ENCODE results near the gene CAMTA1.
A peak's percentile ranks its signal among the peaks of the same experiment; 100 is the strongest.

Gene CAMTA1

DNA sequence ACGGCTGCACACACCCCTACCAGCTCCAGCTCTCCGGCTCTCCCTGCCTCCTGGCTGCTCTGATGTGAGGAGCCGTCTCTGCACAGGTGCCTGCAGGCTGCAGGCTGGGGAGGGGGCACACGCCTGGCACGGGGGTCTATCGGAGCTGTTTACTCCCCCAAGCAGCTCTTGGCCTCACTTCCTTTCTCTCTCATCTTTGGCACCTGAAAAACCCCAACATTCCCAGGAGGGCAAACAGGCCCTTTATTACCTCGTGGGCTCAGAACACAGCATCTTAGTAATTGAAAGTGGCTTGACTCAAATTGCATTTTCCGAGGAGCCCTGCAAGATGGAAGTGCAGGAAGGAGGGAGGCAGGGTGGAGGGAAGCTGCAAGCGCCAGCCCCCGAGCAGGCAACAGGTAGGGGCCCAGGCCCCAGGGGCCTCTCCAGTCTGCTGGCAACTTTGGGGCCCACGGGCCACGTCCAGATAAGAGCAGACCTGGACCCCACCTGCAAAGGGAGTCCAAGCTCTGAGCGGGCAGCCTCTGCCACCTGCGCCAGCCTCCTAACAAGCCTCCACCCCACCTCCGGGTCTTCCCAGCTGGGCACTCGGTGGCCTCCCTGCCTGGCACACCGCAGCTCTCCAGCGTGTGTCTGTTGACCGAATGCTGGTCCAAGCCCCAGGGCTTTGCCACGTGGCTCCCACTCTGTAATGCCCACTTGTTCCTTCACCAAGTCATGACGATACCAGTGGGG, 722.2 kb downstream of the CAMTA1 start:
- no peak for ATAC-seq
- Mint-ChIP-seq H3K4me1 (no peaks in the 10 kb centered on the region), H3K36me3 (no peaks in the 10 kb centered on the region), H3K27ac (no peak overlapping the region), H3K4me3 (no peak overlapping the region), H3K9me3 (no peaks in the 10 kb centered on the region)
- no peak for DNase-seq (ENCODE audit: low spot score in 2 of 2)

GRCh38 chr1:7508052-7508933, 723.0 kb downstream of the CAMTA1 start:
- no peaks in the 10 kb centered on the region for H3K36me3 Mint-ChIP-seq
- no peaks in the 10 kb centered on the region for H3K9me3 Mint-ChIP-seq
- H3K4me3 Mint-ChIP-seq = no peak overlapping the region
- ATAC-seq (no peak), DNase-seq (ENCODE audit: low spot score in 2 of 2) (no peak)
- H3K27ac Mint-ChIP-seq = no peak overlapping the region
- no peaks in the 10 kb centered on the region for H3K4me1 Mint-ChIP-seq

DNA sequence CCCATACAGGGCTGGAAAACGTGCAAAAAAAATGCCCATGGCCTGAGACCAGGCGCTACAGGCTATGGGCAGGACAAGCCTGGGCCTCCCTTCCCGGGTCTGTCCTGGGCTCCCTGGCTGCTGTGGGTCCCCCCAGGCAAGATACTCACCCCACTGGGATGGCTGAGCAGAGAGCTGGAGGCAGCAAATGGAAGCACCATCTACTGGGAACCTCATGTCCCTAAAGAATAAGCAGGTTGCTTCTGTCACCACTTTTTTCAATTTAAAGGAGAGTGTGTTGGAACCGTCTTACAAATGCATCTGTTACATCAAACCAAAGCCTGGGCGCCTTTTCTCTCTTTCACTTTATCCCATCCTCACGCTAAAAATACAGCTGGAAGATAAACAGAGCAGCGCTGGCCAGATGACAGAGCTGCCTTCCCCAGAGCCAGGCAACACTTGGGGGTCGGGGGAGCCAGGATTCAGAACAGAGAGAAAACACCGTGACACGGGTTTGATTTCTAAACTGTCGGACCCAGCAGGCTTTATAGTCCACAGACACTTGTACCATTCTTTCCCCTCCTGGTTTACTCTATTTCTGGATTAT, 723.8 kb downstream of the CAMTA1 start:
- no peaks in the 10 kb centered on the region for H3K9me3 Mint-ChIP-seq
- H3K4me1 Mint-ChIP-seq = no peaks in the 10 kb centered on the region
- ATAC-seq (no peak), DNase-seq (ENCODE audit: low spot score in 2 of 2) (no peak)
- H3K4me3 Mint-ChIP-seq = no peak overlapping the region
- no peak overlapping the region for H3K27ac Mint-ChIP-seq
- no peaks in the 10 kb centered on the region for H3K36me3 Mint-ChIP-seq

DNA sequence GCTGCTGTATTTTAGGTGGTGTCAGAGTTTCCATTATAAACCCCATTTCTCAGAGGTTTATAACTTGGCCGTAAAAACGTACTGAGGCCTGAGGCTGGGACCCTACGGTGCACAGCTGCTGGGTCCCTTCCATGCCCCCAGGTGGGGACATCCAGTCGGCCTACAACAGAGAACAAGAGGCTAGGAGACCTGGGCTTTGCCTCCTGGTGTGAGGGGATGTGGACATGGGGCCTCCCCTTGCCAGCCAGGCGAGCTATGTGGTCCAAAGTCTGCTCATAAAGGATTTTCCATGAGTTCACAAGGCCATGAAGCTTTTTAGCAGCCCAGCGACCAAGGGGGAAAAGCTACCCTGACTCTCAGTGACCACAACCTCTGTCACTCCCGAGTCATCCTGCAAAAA, 724.3 kb downstream of the CAMTA1 start:
- DNase-seq (ENCODE audit: low spot score in 2 of 2) = no peak
- Mint-ChIP-seq H3K4me3 (no peak overlapping the region), H3K27ac (no peak overlapping the region), H3K36me3 (no peaks in the 10 kb centered on the region), H3K4me1 (no peaks in the 10 kb centered on the region), H3K9me3 (no peaks in the 10 kb centered on the region)
- ATAC-seq = no peak

DNA sequence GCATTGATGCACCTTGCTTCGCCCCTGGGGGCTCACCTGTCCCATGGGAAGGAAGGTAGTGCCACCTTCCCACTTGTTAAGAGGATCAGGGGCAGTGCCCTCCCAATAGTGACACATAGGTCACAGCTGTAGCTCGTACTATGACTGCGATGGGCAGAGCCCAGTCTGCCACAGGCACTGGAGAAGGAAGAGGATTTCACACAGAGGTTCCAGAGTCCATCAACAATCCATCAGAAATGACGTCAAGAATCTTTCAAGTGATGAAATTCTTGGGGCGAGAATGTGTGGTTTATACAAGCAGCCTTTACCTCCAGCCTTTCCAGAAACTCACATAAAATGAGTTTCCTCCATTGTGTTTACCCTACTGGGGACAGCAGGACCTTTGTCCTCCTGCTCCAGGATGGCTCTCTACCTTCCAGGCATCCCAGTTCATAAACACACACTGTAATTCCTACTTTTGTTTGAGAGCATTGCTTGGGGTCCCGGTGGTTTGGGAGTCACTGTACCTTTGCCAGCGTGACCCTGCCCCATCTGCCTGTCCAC, 725.2 kb downstream of the CAMTA1 start:
- no peak overlapping the region for H3K27ac Mint-ChIP-seq
- no peaks in the 10 kb centered on the region for H3K4me1 Mint-ChIP-seq
- no peaks in the 10 kb centered on the region for H3K36me3 Mint-ChIP-seq

GRCh38 chr1:7511381-7511780, 726.1 kb downstream of the CAMTA1 start:
- ATAC-seq = no peak
- no peak for DNase-seq (ENCODE audit: low spot score in 2 of 2)
- Mint-ChIP-seq H3K36me3 (no peaks in the 10 kb centered on the region), H3K9me3 (no peaks in the 10 kb centered on the region), H3K4me1 (no peaks in the 10 kb centered on the region), H3K4me3 (no peak overlapping the region), H3K27ac (no peak overlapping the region)

More for the DNA sequence above, 725.2 kb downstream of the CAMTA1 start:
- Mint-ChIP-seq H3K4me3 (no peak overlapping the region), H3K9me3 (no peaks in the 10 kb centered on the region)
- no peak for ATAC-seq
- DNase-seq (ENCODE audit: low spot score in 2 of 2) = no peak

DNA sequence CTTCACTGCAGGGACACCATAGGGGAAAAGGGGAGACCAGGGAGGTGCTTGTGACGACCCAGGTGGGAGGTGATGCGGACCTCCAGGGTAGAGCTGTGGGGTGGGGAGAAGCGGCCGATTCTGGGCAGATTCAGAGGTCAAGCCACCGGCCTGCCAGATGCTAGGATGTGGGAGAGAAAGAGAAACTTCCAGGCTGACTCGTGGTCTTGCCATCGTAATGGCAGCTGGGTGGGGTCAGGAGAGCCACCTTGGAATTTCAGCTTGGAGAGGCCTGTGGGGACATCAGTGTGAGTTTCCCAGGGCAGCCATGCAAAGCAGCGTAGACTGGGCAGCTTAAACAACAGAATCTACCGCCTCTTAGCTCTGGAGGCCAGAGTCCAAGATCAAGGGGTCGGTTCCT, 727.8 kb downstream of the CAMTA1 start:
- no peaks in the 10 kb centered on the region for H3K4me1 Mint-ChIP-seq
- DNase-seq (ENCODE audit: low spot score in 2 of 2) (no peak), ATAC-seq (no peak)
- no peak overlapping the region for H3K4me3 Mint-ChIP-seq
- H3K36me3 Mint-ChIP-seq = no peaks in the 10 kb centered on the region
- no peaks in the 10 kb centered on the region for H3K9me3 Mint-ChIP-seq
- no peak overlapping the region for H3K27ac Mint-ChIP-seq

DNA sequence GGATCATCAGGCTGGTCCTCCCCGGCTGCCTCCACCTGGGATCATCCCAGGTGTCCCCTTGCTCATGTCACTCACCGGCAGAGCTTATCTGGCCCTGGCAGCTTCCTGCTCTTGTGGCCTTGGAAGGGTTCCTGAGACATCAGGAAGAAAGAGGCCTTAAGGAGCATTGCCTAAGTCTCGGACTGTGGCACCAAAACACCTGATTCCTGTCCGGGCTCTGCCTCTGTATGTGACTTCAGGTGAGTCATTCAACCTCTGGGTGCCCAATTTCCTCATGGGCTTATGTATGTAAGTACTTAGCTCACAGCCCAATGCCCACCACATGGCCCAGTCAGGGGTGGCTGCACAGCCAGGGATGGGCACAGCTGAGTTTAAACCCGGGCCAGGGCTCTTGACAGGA, 729.9 kb downstream of the CAMTA1 start:
- no peak for ATAC-seq
- H3K36me3 Mint-ChIP-seq = no peaks in the 10 kb centered on the region
- H3K4me3 Mint-ChIP-seq = no peak overlapping the region
- no peaks in the 10 kb centered on the region for H3K4me1 Mint-ChIP-seq
- H3K27ac Mint-ChIP-seq = no peak overlapping the region
- DNase-seq (ENCODE audit: low spot score in 2 of 2) = no peak
- H3K9me3 Mint-ChIP-seq = no peaks in the 10 kb centered on the region

DNA sequence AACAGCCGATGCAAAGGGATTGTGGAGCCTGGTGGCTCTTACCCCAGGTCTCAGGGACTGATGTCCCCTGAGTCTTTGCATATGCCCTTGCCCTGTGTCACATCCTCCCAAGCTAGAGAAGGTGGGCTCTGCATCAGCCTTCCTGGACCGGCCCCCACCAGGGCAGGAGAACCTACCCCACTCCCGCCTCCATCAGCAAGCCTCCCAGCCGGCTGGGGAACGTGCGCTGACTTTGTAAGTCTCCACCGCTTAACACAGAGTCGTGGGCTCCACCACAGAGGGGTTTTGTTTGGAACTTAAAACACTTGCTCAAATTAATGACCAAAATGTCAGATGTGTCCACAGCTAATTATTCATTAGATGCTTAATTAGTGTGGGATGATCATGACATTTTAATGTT, 730.6 kb downstream of the CAMTA1 start:
- Mint-ChIP-seq H3K4me3 (no peak overlapping the region), H3K27ac (no peak overlapping the region)
- ATAC-seq = no peak

GRCh38 chr1:7516341-7516740, 731.1 kb downstream of the CAMTA1 start:
- DNase-seq (ENCODE audit: low spot score in 2 of 2) = no peak
- no peaks in the 10 kb centered on the region for H3K36me3 Mint-ChIP-seq
- no peaks in the 10 kb centered on the region for H3K9me3 Mint-ChIP-seq
- no peak overlapping the region for H3K27ac Mint-ChIP-seq
- H3K4me3 Mint-ChIP-seq = no peak overlapping the region
- no peak for ATAC-seq
- no peaks in the 10 kb centered on the region for H3K4me1 Mint-ChIP-seq

More for the DNA sequence above, 730.6 kb downstream of the CAMTA1 start:
- no peaks in the 10 kb centered on the region for H3K4me1 Mint-ChIP-seq
- no peaks in the 10 kb centered on the region for H3K36me3 Mint-ChIP-seq
- no peak for DNase-seq (ENCODE audit: low spot score in 2 of 2)
- no peaks in the 10 kb centered on the region for H3K9me3 Mint-ChIP-seq

DNA sequence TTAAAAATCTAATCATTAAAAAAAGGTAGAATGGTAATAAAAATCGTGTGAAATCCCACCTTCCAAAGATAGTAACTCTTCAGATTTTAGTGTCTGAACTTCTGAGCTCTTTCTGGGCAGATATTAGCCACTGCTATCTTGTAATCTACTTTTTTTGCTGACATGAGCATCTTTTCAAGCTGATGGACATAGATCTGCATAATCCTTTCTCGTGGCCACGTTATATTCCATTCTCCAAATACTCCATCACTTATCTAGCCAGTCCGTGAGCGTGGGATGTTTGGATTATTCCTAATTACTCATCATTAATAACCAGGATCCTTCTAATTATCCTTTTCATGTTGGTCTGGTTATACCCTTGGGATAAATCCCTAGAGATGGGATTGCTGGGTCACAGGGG, 731.7 kb downstream of the CAMTA1 start:
- DNase-seq (ENCODE audit: low spot score in 2 of 2) = no peak
- no peak overlapping the region for H3K27ac Mint-ChIP-seq
- H3K9me3 Mint-ChIP-seq = no peaks in the 10 kb centered on the region
- no peak overlapping the region for H3K4me3 Mint-ChIP-seq
- H3K4me1 Mint-ChIP-seq = no peaks in the 10 kb centered on the region
- no peak for ATAC-seq
- no peaks in the 10 kb centered on the region for H3K36me3 Mint-ChIP-seq

DNA sequence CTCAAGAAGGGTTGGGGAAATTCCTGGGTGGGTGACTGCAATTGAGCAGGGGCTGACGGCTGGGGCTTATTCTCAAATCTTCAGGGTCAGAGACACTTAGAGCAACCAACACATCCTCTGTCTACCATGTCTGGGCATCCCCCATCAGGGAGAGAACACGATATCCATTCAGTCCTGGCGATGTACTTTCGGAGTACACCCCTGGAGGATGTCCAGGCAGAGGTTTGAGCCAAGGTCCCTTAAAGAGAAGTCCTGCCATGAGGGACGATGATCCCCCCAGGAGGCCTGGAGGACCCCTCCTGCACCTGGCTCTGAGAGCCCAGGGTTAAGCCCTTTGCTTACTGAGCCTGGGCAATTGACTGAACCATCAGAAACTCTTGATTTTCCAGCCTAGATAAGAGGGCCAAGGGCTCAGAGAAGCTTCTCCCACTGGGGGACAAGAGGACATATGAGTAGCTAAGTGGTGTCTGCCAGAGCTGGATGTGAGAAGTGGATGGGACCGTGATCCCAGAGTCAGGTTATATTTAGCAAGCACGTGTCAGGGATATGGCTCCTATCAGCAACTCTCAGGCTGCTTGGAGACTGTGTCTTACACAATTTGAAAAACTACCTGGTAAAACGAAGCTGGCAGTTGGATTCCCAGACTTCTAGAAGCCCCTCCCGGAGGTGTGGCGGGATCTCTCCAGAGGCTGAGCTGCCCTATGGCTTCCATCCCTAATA, 732.5 kb downstream of the CAMTA1 start:
- Mint-ChIP-seq H3K27ac (no peak overlapping the region), H3K36me3 (no peaks in the 10 kb centered on the region), H3K4me3 (no peak overlapping the region), H3K9me3 (no peaks in the 10 kb centered on the region), H3K4me1 (no peaks in the 10 kb centered on the region)
- ATAC-seq (no peak), DNase-seq (ENCODE audit: low spot score in 2 of 2) (no peak)

- Mint-ChIP-seq H3K27ac (no peak overlapping the region), H3K4me1 (no peaks in the 10 kb centered on the region), H3K36me3 (no peaks in the 10 kb centered on the region), H3K4me3 (no peak overlapping the region), H3K9me3 (no peaks in the 10 kb centered on the region)
- DNase-seq (ENCODE audit: low spot score in 2 of 2) (no peak), ATAC-seq (no peak)
These were observed 733.2 kb downstream of the CAMTA1 start for GRCh38 chr1:7518411-7518810.

DNA sequence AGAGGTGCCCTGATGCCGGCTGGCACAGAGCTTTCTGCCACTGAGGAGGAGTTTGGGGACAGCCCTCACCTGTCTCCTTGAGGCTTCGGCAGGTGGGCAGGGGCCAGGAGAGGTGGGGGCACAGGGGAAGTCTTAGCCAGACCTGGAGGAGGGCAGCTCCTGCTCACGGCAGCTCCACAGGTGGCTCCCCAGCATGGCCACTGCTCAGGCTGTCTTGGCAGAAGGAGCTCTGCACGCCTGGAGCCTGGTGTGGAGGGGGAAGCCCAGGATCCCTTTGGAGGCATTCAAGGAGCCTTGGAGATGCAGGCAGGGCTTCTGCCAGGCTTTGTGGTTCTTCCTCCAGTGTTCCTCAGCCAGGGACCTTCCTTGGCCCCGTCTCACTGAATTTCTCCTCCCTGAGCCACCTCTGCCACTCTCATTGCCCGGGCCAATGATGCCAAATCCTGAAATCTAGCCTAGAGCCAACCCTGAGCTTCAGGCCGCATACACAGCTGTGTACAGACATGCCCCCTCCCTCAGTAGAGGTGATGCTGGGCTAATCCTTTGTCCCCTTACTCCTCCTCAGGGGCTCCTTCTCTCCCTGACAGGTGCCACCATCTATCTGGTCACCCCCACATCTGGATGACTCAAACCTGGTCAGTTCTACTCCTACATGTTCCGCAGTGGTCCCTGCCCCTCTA, 734.1 kb downstream of the CAMTA1 start:
- no peak overlapping the region for H3K4me3 Mint-ChIP-seq
- no peaks in the 10 kb centered on the region for H3K36me3 Mint-ChIP-seq
- no peaks in the 10 kb centered on the region for H3K4me1 Mint-ChIP-seq
- no peak overlapping the region for H3K27ac Mint-ChIP-seq
- DNase-seq (ENCODE audit: low spot score in 2 of 2) (no peak), ATAC-seq (peak; percentile 51)
- H3K9me3 Mint-ChIP-seq = no peaks in the 10 kb centered on the region
